ENCODE measurements around the gene PRKCZ. TPM values are rescaled to one million over a fixed set of nuclear protein-coding genes. Genes with fewer than 3 reads are reported as not detected.
A peak's percentile ranks its signal among the peaks of the same experiment; 100 is the strongest.

The PRKCZ gene
- total and polyA plus RNA-seq, 9 of the 15 experiments (the other 6 are each of a cell fraction or from before 2014, with no cell fraction given): 0.07 to 3.1 (median 1.3) TPM

DNA sequence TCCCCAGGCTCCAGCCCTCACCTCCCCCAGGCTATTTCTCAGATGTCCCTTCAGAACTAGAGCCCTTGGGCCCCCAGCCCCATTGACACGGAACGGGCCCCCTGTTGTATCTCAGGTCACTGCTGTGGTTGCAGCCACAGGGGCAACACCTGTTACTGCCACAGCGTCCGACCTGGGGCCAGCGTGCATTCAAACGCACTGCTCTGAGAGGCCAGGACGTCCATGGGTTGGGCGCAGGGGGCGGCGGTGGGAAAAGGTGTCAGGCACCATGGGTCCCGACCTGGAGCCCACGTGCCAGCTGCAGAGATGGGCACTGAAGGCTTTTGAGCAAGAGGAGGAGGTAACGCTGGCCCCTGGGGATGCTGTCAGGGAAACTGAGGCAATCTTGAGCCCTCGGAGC lies 131.1 kb downstream of the PRKCZ start (continued):
- TF ChIP-seq ZNF609 (CRISPR knock-in tag; IDR thresholded peaks at IDR 0.05; ENCODE audit: borderline replicate concordance) (no peak), KDM5B (IDR thresholded peaks at IDR 0.05; ENCODE audit: insufficient replicate concordance, low read depth, low read length) (peak; percentile 21), ZBTB17 (CRISPR knock-in tag; IDR thresholded peaks at IDR 0.05) (no peak), PBX2 (CRISPR knock-in tag; IDR thresholded peaks at IDR 0.05; ENCODE audit: low read depth) (no peak), PBX2 (tag; conservative IDR thresholded peaks at IDR 0.05; ENCODE audit: low read depth) (no peak), KDM2B (CRISPR knock-in tag; IDR thresholded peaks at IDR 0.05) (no peak)
